Neuron (in vitro differentiated cells): ENCODE data around the gene ZNF608.

Experiments
- H2AFZ ChIP-seq: one replicate; pipeline ENCODE4 v1.6.1; 2013; ENCODE audit warnings: low read depth, mild to moderate bottlenecking, inconsistent platforms, low read length, moderate library complexity
- H3K27me3 ChIP-seq: one replicate; pipeline ENCODE4 v1.6.1; 2013; ENCODE audit warnings: low read length; ENCODE audit not compliant: insufficient read depth
- H3K36me3 ChIP-seq: one replicate; pipeline ENCODE4 v1.6.1; 2013; ENCODE audit warnings: low read length; ENCODE audit not compliant: insufficient read depth
- H3K4me1 ChIP-seq: one replicate; pipeline ENCODE4 v1.6.1; 2013; ENCODE audit warnings: low read length; ENCODE audit not compliant: insufficient read depth
- H3K4me3 ChIP-seq: 2 replicates; pipeline ENCODE4 v1.5.1; 2013; ENCODE audit warnings: mild to moderate bottlenecking, low read length, moderate library complexity
- H3K9me3 ChIP-seq: one replicate; pipeline ENCODE4 v1.6.1; 2013; ENCODE audit warnings: low read length

ZNF608 gene

DNA sequence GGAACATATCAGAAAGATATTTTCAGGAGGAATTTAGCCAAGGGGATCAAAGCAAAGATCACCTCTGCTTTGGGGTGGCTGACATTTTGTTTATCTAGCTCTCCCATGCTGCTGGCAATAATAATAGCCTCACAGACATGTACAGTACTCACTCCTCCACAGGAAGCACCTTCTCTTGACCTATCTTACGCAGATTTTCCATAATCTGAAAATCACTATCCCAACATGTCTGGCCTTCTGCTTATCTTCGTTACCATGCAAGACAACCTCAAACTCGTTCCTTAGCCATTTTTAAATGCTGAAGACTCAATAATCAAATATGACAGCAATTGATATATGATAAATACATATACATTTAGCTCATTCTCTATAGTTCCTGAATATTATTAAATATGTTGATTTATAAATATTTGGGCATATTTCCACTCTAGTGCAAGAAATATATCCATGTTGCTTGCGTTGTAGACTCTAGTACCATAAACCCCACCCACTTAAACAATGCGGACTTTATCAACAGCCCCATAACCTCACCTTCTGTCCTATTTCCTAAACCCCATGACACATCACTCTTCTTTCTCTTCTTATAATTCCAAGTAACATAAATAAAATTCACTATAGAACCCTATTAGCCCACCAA, 18.0 kb downstream of the ZNF608 start:
- Histone ChIP-seq H3K4me3 (no peak overlapping the region), H3K9me3 (peaks cover 3% of the 10 kb centered on the region)

DNA sequence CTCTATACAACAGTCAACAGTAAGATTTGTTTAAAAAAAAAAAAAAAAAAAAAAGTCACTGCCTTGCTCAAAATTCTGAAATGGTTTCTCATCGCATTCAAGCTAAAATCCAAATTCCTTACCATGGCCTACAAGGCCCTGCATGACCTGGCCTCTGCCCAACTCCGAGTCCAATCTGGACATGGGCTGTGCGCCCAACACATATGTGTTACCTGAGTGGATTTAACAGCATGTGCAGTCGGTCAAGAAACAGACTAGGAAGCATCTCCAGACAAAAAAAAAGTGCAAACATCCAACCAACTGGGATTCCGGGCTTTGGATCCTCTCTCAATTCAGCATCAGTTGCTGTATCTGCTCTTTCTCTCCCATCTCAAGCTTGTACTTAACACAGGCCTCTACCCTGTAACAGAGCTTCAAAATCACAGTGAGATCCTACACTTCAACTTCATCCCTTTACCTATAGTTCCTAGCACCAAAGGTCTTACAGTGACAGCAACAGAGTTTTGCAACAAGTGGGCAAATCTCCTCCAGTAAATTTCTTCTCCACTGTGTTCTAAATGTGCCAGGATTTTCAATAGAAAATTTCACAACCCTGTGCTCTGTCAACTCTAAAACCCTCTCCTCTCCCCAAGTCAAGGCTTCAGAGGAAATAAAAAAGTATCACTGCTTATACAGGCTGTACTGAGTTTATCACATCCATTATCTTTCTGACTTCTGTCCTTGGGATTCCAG, 19.6 kb downstream of the ZNF608 start:
- peaks cover 21% of the 10 kb centered on the region for H3K4me1 ChIP-seq
- no peak overlapping the region for H3K4me3 ChIP-seq
- no peak overlapping the region for H2AFZ ChIP-seq
- H3K36me3 ChIP-seq = peaks cover 9% of the 10 kb centered on the region
- no peaks in the 10 kb centered on the region for H3K27me3 ChIP-seq
- H3K9me3 ChIP-seq = peaks cover 5% of the 10 kb centered on the region

More for the DNA sequence above, 18.0 kb downstream of the ZNF608 start:
- Histone ChIP-seq H3K27me3 (no peaks in the 10 kb centered on the region), H3K4me1 (peaks cover 37% of the 10 kb centered on the region), H2AFZ (no peak overlapping the region), H3K36me3 (peaks cover 9% of the 10 kb centered on the region)

DNA sequence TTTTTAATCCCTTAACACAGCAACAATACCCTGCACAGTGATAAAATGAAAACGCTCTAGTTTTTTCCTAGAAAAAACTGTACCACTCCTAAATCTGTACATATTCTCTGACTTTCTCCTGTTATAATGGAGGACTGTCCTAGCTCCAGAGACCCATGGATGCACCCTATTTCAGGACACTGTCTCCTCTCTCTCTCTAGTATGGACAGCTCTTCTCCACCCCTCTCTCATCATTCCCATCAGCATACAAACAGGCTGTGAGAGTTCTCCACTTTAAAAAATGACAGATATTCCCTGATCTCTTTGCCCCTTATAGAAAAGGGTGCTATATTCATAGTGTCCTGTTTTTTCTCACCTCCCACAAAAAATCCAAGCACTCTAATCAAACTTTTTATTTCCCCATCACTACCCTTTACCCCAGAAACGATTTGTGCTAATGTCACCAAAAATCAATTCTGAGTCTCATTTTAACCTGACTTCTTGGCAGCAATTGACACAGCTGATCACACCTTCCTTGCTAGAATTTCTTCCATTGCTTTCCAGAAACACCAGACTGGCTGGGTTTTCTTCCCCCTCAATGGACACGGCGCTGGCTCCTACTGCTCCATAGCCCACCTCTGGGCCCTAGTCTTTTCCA, 20.7 kb downstream of the ZNF608 start:
- H3K36me3 ChIP-seq = peaks cover 9% of the 10 kb centered on the region
- peaks cover 23% of the 10 kb centered on the region for H3K4me1 ChIP-seq
- no peaks in the 10 kb centered on the region for H3K27me3 ChIP-seq
- no peak overlapping the region for H3K4me3 ChIP-seq
- H2AFZ ChIP-seq = no peak overlapping the region
- peaks cover 5% of the 10 kb centered on the region for H3K9me3 ChIP-seq

DNA sequence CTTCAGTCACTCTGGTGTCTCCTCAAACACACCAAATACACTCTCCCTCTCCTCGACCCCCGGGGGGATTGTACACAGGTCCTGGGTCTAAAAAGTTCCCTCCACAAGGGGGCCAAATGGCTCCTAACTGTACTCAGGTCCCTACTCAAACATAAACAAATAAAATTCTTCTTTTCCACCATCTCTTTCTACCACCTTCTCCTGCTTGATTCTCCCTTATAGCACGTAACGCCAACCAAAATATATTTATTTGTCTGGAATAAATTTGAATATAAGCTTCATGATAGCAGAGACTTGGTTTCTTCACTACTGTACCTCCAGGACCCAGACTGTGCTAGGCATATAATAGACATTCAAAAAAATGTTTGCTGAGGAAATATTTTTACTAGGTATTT, 21.4 kb downstream of the ZNF608 start:
- Histone ChIP-seq H3K27me3 (no peaks in the 10 kb centered on the region), H3K4me1 (peaks cover 20% of the 10 kb centered on the region)

DNA sequence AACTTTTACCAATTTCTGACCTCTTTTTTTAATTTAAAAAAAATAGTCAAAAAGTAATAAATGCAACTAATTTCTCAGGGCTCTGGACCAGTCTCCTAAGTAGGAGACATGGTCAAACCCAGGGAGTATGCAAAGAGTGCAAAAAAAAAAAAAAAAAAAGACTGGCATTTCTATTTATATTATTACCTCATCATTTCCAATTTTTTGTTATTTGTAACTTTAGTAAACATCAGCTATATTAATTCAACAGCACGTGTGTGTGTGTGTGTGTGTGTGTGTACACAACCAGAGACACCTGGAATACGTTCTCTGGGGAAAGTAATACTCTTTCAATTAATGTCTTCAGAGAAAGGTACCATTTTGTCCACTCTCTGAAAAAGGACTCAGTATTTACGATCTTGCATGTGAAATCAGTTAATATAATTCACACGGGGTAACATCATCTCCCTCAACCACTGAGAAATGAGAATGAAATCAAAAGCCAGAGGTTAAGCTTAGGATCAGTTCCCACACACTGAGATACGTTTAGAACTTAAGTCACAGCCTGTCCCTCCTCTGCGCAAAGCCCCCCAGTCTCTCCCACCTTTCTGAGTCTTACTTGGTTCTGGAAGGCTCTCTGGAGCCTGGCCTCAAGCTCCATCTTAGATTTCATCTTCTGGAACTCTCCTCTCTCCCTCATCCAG, 21.9 kb downstream of the ZNF608 start:
- Histone ChIP-seq H3K27me3 (no peaks in the 10 kb centered on the region), H3K9me3 (peaks cover 5% of the 10 kb centered on the region), H2AFZ (no peak overlapping the region), H3K4me1 (peaks cover 21% of the 10 kb centered on the region), H3K4me3 (no peak overlapping the region), H3K36me3 (peaks cover 9% of the 10 kb centered on the region)

More for the DNA sequence above, 21.4 kb downstream of the ZNF608 start:
- H2AFZ ChIP-seq = no peak overlapping the region
- H3K4me3 ChIP-seq = no peak overlapping the region
- peaks cover 9% of the 10 kb centered on the region for H3K36me3 ChIP-seq
- peaks cover 5% of the 10 kb centered on the region for H3K9me3 ChIP-seq

DNA sequence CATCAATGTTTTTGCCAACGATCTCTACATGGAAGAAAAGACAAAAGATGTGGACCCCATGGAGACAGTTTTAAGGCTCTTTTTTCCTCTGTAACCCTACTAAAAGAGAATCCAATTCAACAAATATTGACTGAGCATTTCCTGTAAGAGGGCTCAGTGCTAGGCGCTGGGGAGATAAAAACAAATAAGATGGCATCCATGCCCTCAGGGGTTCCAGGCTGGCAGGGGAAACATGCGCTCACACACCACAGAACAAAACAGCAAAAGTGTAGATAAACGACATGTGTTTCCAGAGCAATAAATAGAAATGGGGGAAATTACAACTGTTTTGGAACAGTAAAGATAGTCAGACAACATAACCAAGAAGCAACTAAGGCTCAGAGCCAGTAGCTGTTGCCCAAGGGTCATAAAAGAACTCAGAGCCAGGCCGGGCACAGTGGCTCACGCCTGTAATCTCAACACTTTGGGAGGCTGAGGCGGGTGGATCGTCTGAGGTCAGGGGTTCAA, 25.2 kb downstream of the ZNF608 start:
- Histone ChIP-seq H3K36me3 (peaks cover 14% of the 10 kb centered on the region), H3K4me3 (no peak overlapping the region), H3K4me1 (peaks cover 34% of the 10 kb centered on the region), H3K27me3 (no peaks in the 10 kb centered on the region), H3K9me3 (peaks cover 3% of the 10 kb centered on the region), H2AFZ (no peak overlapping the region)

DNA sequence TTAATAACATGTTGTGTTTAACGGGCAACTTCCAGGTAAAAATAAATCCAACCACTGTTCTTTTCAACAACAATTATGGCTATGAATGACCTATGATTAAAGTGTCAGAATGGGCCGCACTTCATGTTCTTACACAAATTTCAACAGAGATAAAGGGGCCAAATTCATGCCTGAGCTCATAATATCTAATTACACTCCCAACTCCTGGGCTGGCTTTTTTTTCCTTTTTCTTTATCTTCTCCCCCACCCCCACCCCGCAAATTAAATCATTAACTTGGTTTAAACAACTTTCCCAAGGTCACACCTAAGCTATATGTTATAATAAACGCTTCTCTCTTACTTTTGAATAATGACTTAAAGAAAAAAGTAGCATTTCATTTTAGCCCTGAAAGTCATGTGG, 25.8 kb downstream of the ZNF608 start:
- H3K4me3 ChIP-seq = no peak overlapping the region
- H3K4me1 ChIP-seq = peaks cover 34% of the 10 kb centered on the region
- H2AFZ ChIP-seq = no peak overlapping the region
- peaks cover 15% of the 10 kb centered on the region for H3K36me3 ChIP-seq
- peaks cover 3% of the 10 kb centered on the region for H3K9me3 ChIP-seq
- H3K27me3 ChIP-seq = no peaks in the 10 kb centered on the region

DNA sequence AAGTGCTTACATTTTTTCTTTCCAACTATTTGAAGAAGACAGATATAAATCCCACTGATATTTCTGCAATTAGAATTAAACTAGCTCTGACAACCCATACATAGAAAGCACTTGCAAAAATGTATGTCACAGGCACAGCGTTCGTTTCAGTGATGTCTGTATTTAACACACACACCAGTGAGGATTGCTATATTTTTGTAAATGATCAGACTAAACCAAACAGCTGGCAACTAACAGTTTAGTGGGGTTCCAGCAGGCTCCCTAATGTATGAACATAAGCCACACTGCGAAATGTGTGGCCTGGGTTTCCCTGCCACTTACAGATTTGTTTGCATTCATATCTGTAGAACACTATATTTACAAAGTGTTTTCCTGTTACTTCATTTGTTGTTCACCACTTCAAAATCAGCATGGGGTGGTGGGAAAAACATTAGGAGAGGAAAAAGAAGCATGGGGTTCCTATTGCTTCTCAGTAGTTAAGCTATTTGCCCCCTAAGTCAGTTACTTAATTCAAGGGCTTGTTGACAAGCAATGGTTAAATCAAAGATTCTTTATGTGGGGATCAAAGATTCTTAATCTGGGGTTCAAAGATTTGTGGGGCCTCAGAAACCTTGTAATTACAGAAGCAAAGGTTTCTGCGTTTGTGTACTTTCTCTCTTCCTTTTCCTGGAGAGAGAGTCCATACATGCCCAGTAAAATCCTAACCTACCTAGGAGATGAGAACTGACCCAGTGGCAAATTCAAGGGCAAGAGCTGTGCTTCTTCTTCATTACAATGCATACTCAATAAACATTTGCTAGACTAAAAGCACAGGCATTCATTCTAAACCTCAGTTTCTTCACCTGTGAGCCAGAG, 27.1 kb downstream of the ZNF608 start:
- H3K36me3 ChIP-seq = peaks cover 12% of the 10 kb centered on the region
- H3K4me3 ChIP-seq = no peak overlapping the region
- peaks cover 3% of the 10 kb centered on the region for H3K9me3 ChIP-seq
- peaks cover 34% of the 10 kb centered on the region for H3K4me1 ChIP-seq
- H2AFZ ChIP-seq = no peak overlapping the region
- H3K27me3 ChIP-seq = no peaks in the 10 kb centered on the region

DNA sequence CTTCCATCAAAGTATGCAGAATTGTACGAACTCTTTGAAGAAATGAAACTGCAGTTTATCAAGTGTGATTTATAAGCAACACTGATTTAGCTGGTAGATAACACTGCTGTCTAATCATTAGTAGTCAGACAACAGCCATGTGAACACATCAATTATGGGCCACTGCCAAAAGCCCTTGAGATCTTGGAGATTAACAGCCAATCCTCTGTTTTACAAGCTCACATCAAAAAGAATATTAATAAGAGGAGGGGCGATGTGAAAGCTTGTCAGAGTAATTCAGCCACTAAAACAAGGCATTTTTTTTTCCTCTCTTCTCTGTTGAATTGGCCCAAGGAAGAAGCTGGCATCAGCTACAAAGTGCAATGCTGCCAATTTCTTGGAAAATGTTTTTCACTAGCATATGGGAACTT, 28.1 kb downstream of the ZNF608 start:
- Histone ChIP-seq H3K27me3 (no peaks in the 10 kb centered on the region), H3K4me3 (no peak overlapping the region), H3K36me3 (peaks cover 12% of the 10 kb centered on the region), H3K4me1 (peaks cover 34% of the 10 kb centered on the region), H2AFZ (no peak overlapping the region), H3K9me3 (peaks cover 2% of the 10 kb centered on the region)

DNA sequence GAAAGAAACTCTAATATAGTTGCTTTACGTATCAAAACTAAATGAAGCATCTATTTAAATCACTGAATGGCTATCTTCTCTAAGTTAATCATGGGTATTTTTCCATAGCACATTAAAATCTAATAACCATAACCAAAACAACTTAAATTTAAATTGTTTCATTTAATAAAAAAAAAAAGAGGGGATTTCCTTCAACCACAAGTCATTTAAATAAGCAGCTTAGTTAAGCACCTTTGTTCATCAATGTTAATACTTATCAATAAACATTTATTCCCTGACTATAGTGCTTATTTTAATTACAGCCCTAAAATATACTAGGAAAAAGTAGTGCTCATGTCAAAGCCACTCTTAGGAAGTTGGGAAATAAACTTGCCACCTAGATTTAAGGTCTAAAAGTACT, 30.3 kb downstream of the ZNF608 start:
- H3K36me3 ChIP-seq = peaks cover 17% of the 10 kb centered on the region
- peaks cover 3% of the 10 kb centered on the region for H3K9me3 ChIP-seq
- no peak overlapping the region for H2AFZ ChIP-seq
- H3K4me3 ChIP-seq = no peak overlapping the region
- H3K27me3 ChIP-seq = no peaks in the 10 kb centered on the region
- H3K4me1 ChIP-seq = peaks cover 31% of the 10 kb centered on the region

DNA sequence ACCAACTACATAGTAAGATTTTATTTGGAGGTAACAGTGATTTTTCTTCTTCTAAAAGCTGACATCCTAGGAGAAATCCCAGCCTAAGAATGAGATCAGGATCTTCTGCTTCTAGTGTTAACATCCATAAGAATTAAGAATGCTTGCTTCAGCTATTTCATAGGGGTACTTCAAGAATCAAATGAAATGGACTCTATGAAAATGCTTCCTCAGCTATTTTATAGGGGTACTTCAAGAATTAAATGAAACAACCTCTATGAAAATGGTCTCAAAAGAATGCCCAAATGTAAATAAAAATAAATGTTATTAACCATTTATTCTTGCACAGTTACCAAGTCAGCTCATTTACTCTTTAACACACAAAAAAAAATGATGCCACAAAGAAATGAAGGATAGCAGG, 31.5 kb downstream of the ZNF608 start:
- peaks cover 3% of the 10 kb centered on the region for H3K9me3 ChIP-seq
- H3K27me3 ChIP-seq = no peaks in the 10 kb centered on the region
- H3K4me3 ChIP-seq = no peak overlapping the region
- peaks cover 17% of the 10 kb centered on the region for H3K36me3 ChIP-seq
- H3K4me1 ChIP-seq = peaks cover 22% of the 10 kb centered on the region
- no peak overlapping the region for H2AFZ ChIP-seq

DNA sequence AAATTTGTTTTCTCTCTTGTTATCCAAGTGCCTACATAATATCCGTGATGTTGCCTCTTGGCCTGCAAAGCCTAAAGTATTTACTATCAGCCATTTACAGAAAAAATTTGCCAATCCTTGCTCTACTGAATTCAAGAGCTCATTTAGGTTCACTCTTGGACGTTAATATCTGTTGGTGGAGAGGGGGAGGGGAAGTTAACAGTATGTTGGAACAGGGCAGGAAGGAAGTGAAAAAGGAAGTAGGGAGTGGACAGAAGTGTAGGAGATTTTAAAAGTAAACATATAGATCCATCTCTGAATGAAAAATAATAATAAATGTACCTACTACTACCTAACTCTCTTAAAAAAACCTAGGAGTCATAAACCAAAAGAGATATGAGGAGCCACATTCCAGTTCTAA, 32.8 kb downstream of the ZNF608 start:
- Histone ChIP-seq H2AFZ (no peak overlapping the region), H3K9me3 (peaks cover 3% of the 10 kb centered on the region), H3K36me3 (peaks cover 19% of the 10 kb centered on the region), H3K4me1 (peaks cover 18% of the 10 kb centered on the region), H3K27me3 (no peaks in the 10 kb centered on the region), H3K4me3 (no peak overlapping the region)
